Body of pancreas (tissue), 4 donors: ENCODE data around the gene PFKL.

Experiments used
- CTCF ChIP-seq, 7 experiments: fragments of 450-650 bp in 4 of 7; fragments of 200-600 bp in 3 of 7; sonication (generic) in 3 of 7; IDR thresholded peaks; one replicate each; pipeline ENCODE4 v1.5.1; 2016 to 2019; ENCODE audit warnings: antibody characterized with exemption in 7 of 7
- POLR2A ChIP-seq, 3 donors: fragments of 450-650 bp; IDR thresholded peaks; one replicate each; pipeline ENCODE4 v1.6.1; 2016; ENCODE audit warnings: antibody characterized with exemption in 3 of 3, mild to moderate bottlenecking in 2 of 3

- no peak for TF ChIP-seq CTCF (IDR thresholded peaks at IDR 0.05)
- TF ChIP-seq POLR2A (IDR thresholded peaks at IDR 0.05), result no peak
Observed at GRCh38 chr21:44329086-44329889, 29.4 kb downstream of the PFKL start.
